Uterus (tissue), 4 donors: ENCODE data around the gene TRIM8. TPM values are rescaled to one million over a fixed set of nuclear protein-coding genes. Genes with fewer than 3 reads are reported as not detected.

Experiments used
- DNase-seq, 2 donors: peaks; one replicate each; pipeline ENCODE4 v3.0.0-alpha.2; 2019 to 2020
- H3K27ac ChIP-seq, 2 donors: fragments of 200-600 bp; sonication (generic); 1 replicate in 1 of 2; 2 replicates in 1 of 2; pipeline ENCODE4 v1.5.1; 2016 to 2018
- H3K27me3 ChIP-seq, 2 donors: fragments of 200-600 bp; sonication (generic); one replicate each; pipeline ENCODE4 v1.5.1; 2018 to 2019; ENCODE audit warnings: control low read depth in 1 of 2
- H3K36me3 ChIP-seq, 2 donors: fragments of 200-600 bp; sonication (generic); one replicate each; pipeline ENCODE4 v1.5.1; 2019; ENCODE audit warnings: control low read depth in 1 of 2
- H3K4me1 ChIP-seq, 2 donors: fragments of 200-600 bp; sonication (generic); one replicate each; pipeline ENCODE4 v1.5.1; 2018 to 2019; ENCODE audit warnings: control low read depth in 1 of 2
- H3K4me3 ChIP-seq, 2 donors: fragments of 200-600 bp; sonication (generic); 1 replicate in 1 of 2; 2 replicates in 1 of 2; pipeline ENCODE4 v1.5.1; 2018 to 2019; ENCODE audit warnings: mild to moderate bottlenecking in 1 of 2
- H3K9me3 ChIP-seq, 2 donors: fragments of 200-600 bp; sonication (generic); one replicate each; pipeline ENCODE4 v1.5.1; 2019; ENCODE audit warnings: control low read depth in 1 of 2
- POLR2A ChIP-seq, 2 donors: fragments of 450-650 bp; IDR thresholded peaks; one replicate each; pipeline ENCODE4 v1.6.1; 2016; ENCODE audit warnings: antibody characterized with exemption in 2 of 2, mild to moderate bottlenecking in 1 of 2, moderate library complexity in 1 of 2
- intact Hi-C: fragments of 100-400 bp; cut with DNase I; formaldehyde crosslinking; loops from one replicate; pipeline ENCODE4 v1.15.1; 2023; ENCODE audit warnings: low total_unique reads
- total RNA-seq, 4 donors: library from RNA; depleted of rRNA in 3 of 4; stranded (reverse); fragments of >200 nt in 3 of 4; gene quantifications; one replicate each; pipeline versions ENCODE4 v1.1.0 to v1.2.4, GENCODE V29; 2014 to 2023
- TF ChIP-seq, protein P1 (sequence below), 4 experiments: fragments of 200-600 bp in 2 of 4; fragments of 450-650 bp in 2 of 4; sonication (generic) in 2 of 4; IDR thresholded peaks; one replicate each; pipeline ENCODE4 v1.5.1; 2016 to 2019; ENCODE audit warnings: antibody characterized with exemption in 4 of 4, mild to moderate bottlenecking in 2 of 4, moderate library complexity in 1 of 4
- donor health status: DM: yes; HTN: yes; CAD: no.

TRIM8 gene
- total RNA-seq, 4 donors from 2014 or later = 71.2 to 119 (median 102) TPM

DNA sequence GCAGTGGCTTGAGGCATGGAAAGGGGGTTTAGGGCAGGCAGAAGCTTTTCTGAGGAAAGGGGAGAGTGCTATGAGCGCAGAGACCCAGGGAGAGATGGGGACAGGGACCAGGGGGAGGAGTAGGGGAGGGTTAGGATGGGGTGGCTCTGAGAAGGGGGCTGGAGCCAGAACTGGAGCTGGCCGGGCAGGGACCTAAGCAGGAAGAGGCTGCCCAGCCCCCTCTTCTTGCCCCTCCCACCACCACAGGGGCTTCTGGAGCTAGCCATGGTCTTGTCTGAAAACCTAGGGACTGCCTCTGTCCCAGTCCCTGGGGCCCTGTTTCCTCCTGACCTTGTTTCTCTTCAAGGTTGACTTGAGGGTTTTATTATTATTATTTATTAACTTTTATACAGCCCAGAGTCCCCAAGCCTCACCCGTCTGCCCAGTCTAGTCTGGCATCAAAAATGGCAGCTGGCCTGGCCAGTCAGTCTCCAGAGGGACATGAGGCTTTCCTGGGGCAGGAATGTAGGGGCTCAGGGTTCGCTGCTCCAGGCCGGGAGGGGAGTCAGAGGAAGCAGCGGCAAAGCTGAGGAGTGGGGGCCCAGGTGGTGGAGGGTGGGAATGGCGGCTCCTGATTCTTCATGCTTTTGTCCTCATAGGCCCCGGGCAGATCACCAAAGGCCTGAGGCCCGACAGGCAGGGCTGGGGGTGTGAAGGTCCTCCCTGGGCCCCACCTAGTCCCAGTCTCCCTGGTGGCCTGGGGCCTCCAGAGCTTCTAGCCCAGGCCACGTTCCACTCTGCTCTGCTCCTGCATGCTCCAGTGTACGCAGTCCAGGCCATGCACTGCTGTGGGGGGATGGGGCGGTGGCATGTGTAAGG, 5.7 kb downstream of the TRIM8 start:
- peak overlapping the region; percentile 60 to 97 for H3K27ac ChIP-seq
- H3K9me3 ChIP-seq = no peaks in the 10 kb centered on the region
- intact Hi-C loops = no loop called here
- H3K27me3 ChIP-seq = no peaks in the 10 kb centered on the region
- TF ChIP-seq POLR2A (IDR thresholded peaks at IDR 0.05) = no peak
- TF ChIP-seq, protein P1, sequence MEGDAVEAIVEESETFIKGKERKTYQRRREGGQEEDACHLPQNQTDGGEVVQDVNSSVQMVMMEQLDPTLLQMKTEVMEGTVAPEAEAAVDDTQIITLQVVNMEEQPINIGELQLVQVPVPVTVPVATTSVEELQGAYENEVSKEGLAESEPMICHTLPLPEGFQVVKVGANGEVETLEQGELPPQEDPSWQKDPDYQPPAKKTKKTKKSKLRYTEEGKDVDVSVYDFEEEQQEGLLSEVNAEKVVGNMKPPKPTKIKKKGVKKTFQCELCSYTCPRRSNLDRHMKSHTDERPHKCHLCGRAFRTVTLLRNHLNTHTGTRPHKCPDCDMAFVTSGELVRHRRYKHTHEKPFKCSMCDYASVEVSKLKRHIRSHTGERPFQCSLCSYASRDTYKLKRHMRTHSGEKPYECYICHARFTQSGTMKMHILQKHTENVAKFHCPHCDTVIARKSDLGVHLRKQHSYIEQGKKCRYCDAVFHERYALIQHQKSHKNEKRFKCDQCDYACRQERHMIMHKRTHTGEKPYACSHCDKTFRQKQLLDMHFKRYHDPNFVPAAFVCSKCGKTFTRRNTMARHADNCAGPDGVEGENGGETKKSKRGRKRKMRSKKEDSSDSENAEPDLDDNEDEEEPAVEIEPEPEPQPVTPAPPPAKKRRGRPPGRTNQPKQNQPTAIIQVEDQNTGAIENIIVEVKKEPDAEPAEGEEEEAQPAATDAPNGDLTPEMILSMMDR (IDR thresholded peaks at IDR 0.05) = no peak
- no peak for DNase-seq
- no peaks in the 10 kb centered on the region for H3K36me3 ChIP-seq
- peaks cover 0 to 41% of the 10 kb centered on the region in 2 donors for H3K4me1 ChIP-seq
- H3K4me3 ChIP-seq = peak overlapping the region in 1 of 2 donors; percentile 24

DNA sequence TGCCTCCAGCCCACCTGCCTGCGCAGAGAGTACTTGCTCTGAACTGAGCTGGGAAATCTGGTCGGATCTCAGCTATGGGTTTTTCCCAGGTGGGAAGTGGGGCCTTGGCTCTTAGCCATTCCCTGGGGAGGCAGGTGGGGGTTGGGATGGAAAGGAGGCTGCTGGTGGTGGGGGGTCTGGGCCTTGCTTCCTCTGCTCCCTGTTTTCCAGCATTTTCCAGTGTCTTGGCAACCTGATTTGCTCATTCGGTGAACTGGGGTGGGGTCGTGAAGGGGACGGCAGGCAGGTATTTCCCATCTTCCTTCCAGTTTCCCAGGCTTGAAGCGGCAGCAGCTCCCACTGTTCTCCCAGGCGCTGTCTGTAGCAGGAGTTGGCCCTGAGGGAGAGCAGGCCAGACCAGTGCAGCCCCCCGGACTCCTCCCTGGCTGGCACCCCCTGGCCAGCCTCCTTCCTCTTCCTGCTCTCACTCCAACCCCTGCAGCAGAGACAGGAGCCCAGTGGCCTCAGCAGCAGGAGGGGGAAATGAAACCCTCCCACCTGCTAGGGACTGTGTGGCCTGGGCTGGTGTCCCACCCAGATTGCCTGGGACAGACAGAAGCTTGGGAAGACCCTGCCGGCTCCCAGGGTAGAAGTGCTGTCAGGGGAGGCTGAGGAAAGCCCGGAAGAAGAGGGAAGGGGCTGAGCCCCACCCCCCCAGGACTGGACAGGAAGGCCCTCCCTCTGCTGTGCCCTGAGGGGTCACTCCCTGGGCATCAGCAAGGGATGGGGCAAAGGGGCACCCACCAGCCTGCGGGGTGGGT, 6.6 kb downstream of the TRIM8 start:
- H3K9me3 ChIP-seq = no peaks in the 10 kb centered on the region
- DNase-seq = no peak
- H3K27me3 ChIP-seq = no peaks in the 10 kb centered on the region
- H3K27ac ChIP-seq = peak overlapping the region; percentile 60 to 97
- no peak for TF ChIP-seq POLR2A (IDR thresholded peaks at IDR 0.05)
- TF ChIP-seq, protein P1 (IDR thresholded peaks at IDR 0.05) = no peak
- intact Hi-C loops = no loop called here
- no peaks in the 10 kb centered on the region for H3K36me3 ChIP-seq
- peaks cover 0 to 41% of the 10 kb centered on the region in 2 donors for H3K4me1 ChIP-seq
- H3K4me3 ChIP-seq = no peak overlapping the region

GRCh38 chr10:102651455-102652169, 7.3 kb downstream of the TRIM8 start:
- no peaks in the 10 kb centered on the region for H3K36me3 ChIP-seq
- no peaks in the 10 kb centered on the region for H3K27me3 ChIP-seq
- no peaks in the 10 kb centered on the region for H3K9me3 ChIP-seq
- no peak for TF ChIP-seq POLR2A (IDR thresholded peaks at IDR 0.05)
- TF ChIP-seq, protein P1 (IDR thresholded peaks at IDR 0.05) = no peak
- peaks cover 0 to 41% of the 10 kb centered on the region in 2 donors for H3K4me1 ChIP-seq
- no peak overlapping the region for H3K4me3 ChIP-seq
- peak overlapping the region; percentile 23 to 60 for H3K27ac ChIP-seq
- intact Hi-C loops = no loop called here
- no peak for DNase-seq

DNA sequence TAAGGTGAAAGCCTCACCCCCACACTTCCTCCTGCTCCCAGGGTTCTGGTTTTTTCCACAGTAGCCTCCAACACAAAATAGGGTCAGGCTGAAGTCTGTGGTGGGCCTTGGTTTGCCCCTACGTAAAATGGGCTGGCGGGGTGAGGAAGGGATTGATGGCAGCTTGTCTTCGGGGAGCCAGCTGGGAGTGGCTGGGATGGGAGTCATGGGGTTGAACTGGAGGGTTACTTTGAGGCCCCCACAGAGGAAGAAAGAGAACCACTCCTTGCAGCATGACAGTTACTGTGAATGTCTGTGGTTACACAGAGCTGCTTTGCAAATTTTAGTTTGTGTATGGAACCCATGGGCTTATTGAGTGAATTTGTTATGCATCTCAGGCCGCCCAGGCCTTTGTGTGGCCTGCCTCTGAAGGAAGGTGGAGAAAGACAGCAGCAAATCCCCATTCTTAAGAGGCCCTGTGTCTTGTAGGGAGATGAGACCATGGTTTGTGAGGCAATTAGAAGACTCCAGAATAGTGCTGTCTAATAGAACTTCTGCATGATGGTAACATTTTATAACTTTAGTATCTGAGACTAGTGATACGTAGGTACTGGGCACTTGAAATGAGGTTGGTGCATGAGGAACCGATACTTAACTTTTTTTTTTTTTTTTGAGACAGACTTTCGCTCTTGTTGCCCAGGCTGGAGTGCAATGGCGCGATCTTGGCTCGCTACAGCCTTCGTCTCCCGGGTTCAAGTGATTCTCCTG, 8.1 kb downstream of the TRIM8 start:
- TF ChIP-seq POLR2A (IDR thresholded peaks at IDR 0.05) = no peak
- TF ChIP-seq, protein P1 (IDR thresholded peaks at IDR 0.05) = no peak
- DNase-seq = no peak
- H3K9me3 ChIP-seq = no peaks in the 10 kb centered on the region
- no peak overlapping the region for H3K4me3 ChIP-seq
- intact Hi-C loops = no loop called here
- no peaks in the 10 kb centered on the region for H3K36me3 ChIP-seq
- no peaks in the 10 kb centered on the region for H3K27me3 ChIP-seq
- peaks cover 0 to 36% of the 10 kb centered on the region in 2 donors for H3K4me1 ChIP-seq
- no peak overlapping the region for H3K27ac ChIP-seq
